ENCODE measurements around the gene ERAL1. TPM values are rescaled to one million over a fixed set of nuclear protein-coding genes. Genes with fewer than 3 reads are reported as not detected.

ERAL1 gene
- total and polyA plus RNA-seq, 2 of the 13 experiments (the other 11 are each of a cell fraction or from before 2014, with no cell fraction given): 46.9 to 72.2 TPM

- TF ChIP-seq NCOA1 (CRISPR knock-in tag; IDR thresholded peaks at IDR 0.05): peak; percentile 80; the same call in 1 of the 2 replicates
- no peak for TF ChIP-seq CENPX (CRISPR knock-in tag; IDR thresholded peaks at IDR 0.05)
- TF ChIP-seq THRA (CRISPR knock-in tag; IDR thresholded peaks at IDR 0.05; ENCODE audit: borderline replicate concordance): no peak
- 0 out of 2 replicates have a peak, but pooled peaks have one; percentile 6 for TF ChIP-seq ZHX1 (CRISPR knock-in tag; IDR thresholded peaks at IDR 0.05; ENCODE audit: low read depth)
- no peak for TF ChIP-seq CSRNP2 (CRISPR knock-in tag; conservative IDR thresholded peaks at IDR 0.05; ENCODE audit: low read depth)
- no peak for TF ChIP-seq DDIT3 (CRISPR knock-in tag; IDR thresholded peaks at IDR 0.05)
- no peak for TF ChIP-seq ZBTB3 (CRISPR knock-in tag; IDR thresholded peaks at IDR 0.05; ENCODE audit: borderline replicate concordance, low read depth)
- TF ChIP-seq TEAD3 (CRISPR knock-in tag; optimal IDR thresholded peaks at IDR 0.05; ENCODE audit: borderline replicate concordance): no peak
- TF ChIP-seq ZNF75D (CRISPR knock-in tag; IDR thresholded peaks at IDR 0.05; ENCODE audit: borderline replicate concordance): no peak
- 0 out of 2 replicates have a peak, but pooled peaks have one; percentile 15 for TF ChIP-seq ZNF710 (CRISPR knock-in tag; IDR thresholded peaks at IDR 0.05; ENCODE audit: borderline replicate concordance)
- no peak for TF ChIP-seq SCMH1 (CRISPR knock-in tag; IDR thresholded peaks at IDR 0.05; ENCODE audit: borderline replicate concordance)
- no peak for TF ChIP-seq ZNF530 (CRISPR knock-in tag; IDR thresholded peaks at IDR 0.05; ENCODE audit: low read depth)
- TF ChIP-seq PAX8 (CRISPR knock-in tag; IDR thresholded peaks at IDR 0.05; ENCODE audit: borderline replicate concordance): no peak
- TF ChIP-seq GLMP (CRISPR knock-in tag; IDR thresholded peaks at IDR 0.05; ENCODE audit: borderline replicate concordance): no peak
- no peak for TF ChIP-seq MED8 (CRISPR knock-in tag; IDR thresholded peaks at IDR 0.05; ENCODE audit: insufficient replicate concordance)
- TF ChIP-seq DNMT3B (CRISPR knock-in tag; conservative IDR thresholded peaks at IDR 0.05): no peak
- TF ChIP-seq ZMYM2 (CRISPR knock-in tag; IDR thresholded peaks at IDR 0.05): 0 out of 2 replicates have a peak, but pooled peaks have one; percentile 19
- no peak for TF ChIP-seq ZFYVE20 (CRISPR knock-in tag; IDR thresholded peaks at IDR 0.05; ENCODE audit: borderline replicate concordance, low read depth)
These were observed 42.3 kb downstream of the ERAL1 start, which contains the start of gene FLOT2 (continued) for GRCh38 chr17:28896884-28897768.

All from HepG2 (cell line).